Nephron progenitor cell (in vitro differentiated cells): ENCODE data around the gene LIN54.
A peak's percentile ranks its signal among the peaks of the same experiment; 100 is the strongest.

ENCODE experiments used
- DNase-seq: peaks from one replicate; pipeline ENCODE4 v3.0.0; 2021
- H3K27ac Mint-ChIP-seq: 2 replicates; pipeline ENCODE4 v1.8.0; 2021; ENCODE audit warnings: mild to moderate bottlenecking, moderate library complexity, mixed read lengths
- H3K27me3 Mint-ChIP-seq: 2 replicates; pipeline ENCODE4 v1.8.0; 2021; ENCODE audit warnings: mild to moderate bottlenecking, low read depth, mixed read lengths; ENCODE audit not compliant: poor library complexity
- H3K36me3 Mint-ChIP-seq: 2 replicates; pipeline ENCODE4 v1.8.0; 2021; ENCODE audit warnings: low read depth, mixed read lengths
- H3K4me1 Mint-ChIP-seq: 2 replicates; pipeline ENCODE4 v1.8.0; 2021; ENCODE audit warnings: mixed read lengths
- H3K4me3 Mint-ChIP-seq: 2 replicates; pipeline ENCODE4 v1.8.0; 2021; ENCODE audit warnings: mild to moderate bottlenecking, moderate library complexity, mixed read lengths
- H3K9me3 Mint-ChIP-seq: 2 replicates; pipeline ENCODE4 v1.8.0; 2021; ENCODE audit warnings: mild to moderate bottlenecking, moderate library complexity, mixed read lengths
- CTCF ChIP-seq: fragments of 200-600 bp; sonication (generic); IDR thresholded peaks from 2 replicates; pipeline ENCODE4 v1.5.0; 2021; ENCODE audit warnings: antibody characterized with exemption

The LIN54 gene

GRCh38 chr4:82969414-82969813 lies 41.2 kb downstream of the LIN54 start:
- Mint-ChIP-seq H3K27me3 (no peaks in the 10 kb centered on the region), H3K36me3 (peaks cover 50% of the 10 kb centered on the region), H3K4me1 (peaks cover 13% of the 10 kb centered on the region), H3K27ac (peak overlapping the region; percentile 33), H3K9me3 (no peaks in the 10 kb centered on the region), H3K4me3 (no peak overlapping the region)
- no peak for TF ChIP-seq CTCF
- no peak for DNase-seq

GRCh38 chr4:82968972-82969371 lies 41.7 kb downstream of the LIN54 start:
- H3K27me3 Mint-ChIP-seq = no peaks in the 10 kb centered on the region
- peak overlapping the region; percentile 33 for H3K27ac Mint-ChIP-seq
- H3K4me1 Mint-ChIP-seq = peaks cover 13% of the 10 kb centered on the region
- no peak for TF ChIP-seq CTCF
- H3K36me3 Mint-ChIP-seq = peaks cover 50% of the 10 kb centered on the region
- H3K9me3 Mint-ChIP-seq = no peaks in the 10 kb centered on the region
- H3K4me3 Mint-ChIP-seq = no peak overlapping the region
- no peak for DNase-seq

- Mint-ChIP-seq H3K27me3 (no peaks in the 10 kb centered on the region), H3K4me3 (no peak overlapping the region), H3K27ac (peak overlapping the region; percentile 19), H3K9me3 (no peaks in the 10 kb centered on the region), H3K36me3 (peaks cover 67% of the 10 kb centered on the region), H3K4me1 (peaks cover 13% of the 10 kb centered on the region)
- TF ChIP-seq CTCF = no peak
- no peak for DNase-seq
Observed at GRCh38 chr4:82965763-82966162, 44.9 kb downstream of the LIN54 start.

GRCh38 chr4:82957045-82957444 lies 53.6 kb downstream of the LIN54 start:
- TF ChIP-seq CTCF = no peak
- no peaks in the 10 kb centered on the region for H3K4me1 Mint-ChIP-seq
- no peak overlapping the region for H3K4me3 Mint-ChIP-seq
- no peaks in the 10 kb centered on the region for H3K9me3 Mint-ChIP-seq
- H3K27ac Mint-ChIP-seq = no peak overlapping the region
- H3K27me3 Mint-ChIP-seq = no peaks in the 10 kb centered on the region
- no peak for DNase-seq
- H3K36me3 Mint-ChIP-seq = peaks cover 36% of the 10 kb centered on the region

- H3K27me3 Mint-ChIP-seq = no peaks in the 10 kb centered on the region
- TF ChIP-seq CTCF = no peak
- no peak for DNase-seq
Observed at GRCh38 chr4:82954212-82954611, 56.4 kb downstream of the LIN54 start.

GRCh38 chr4:82951196-82951595 lies 59.4 kb downstream of the LIN54 start:
- no peaks in the 10 kb centered on the region for H3K4me1 Mint-ChIP-seq
- H3K27ac Mint-ChIP-seq = no peak overlapping the region
- DNase-seq = no peak
- no peak for TF ChIP-seq CTCF
- H3K4me3 Mint-ChIP-seq = no peak overlapping the region
- H3K36me3 Mint-ChIP-seq = peaks cover 28% of the 10 kb centered on the region
- H3K9me3 Mint-ChIP-seq = no peaks in the 10 kb centered on the region
- H3K27me3 Mint-ChIP-seq = no peaks in the 10 kb centered on the region

More at GRCh38 chr4:82954212-82954611, 56.4 kb downstream of the LIN54 start:
- no peak overlapping the region for H3K4me3 Mint-ChIP-seq
- peaks cover 35% of the 10 kb centered on the region for H3K36me3 Mint-ChIP-seq
- H3K9me3 Mint-ChIP-seq = no peaks in the 10 kb centered on the region
- H3K27ac Mint-ChIP-seq = no peak overlapping the region
- H3K4me1 Mint-ChIP-seq = no peaks in the 10 kb centered on the region
